ENCODE measurements around the gene AGPAT1. TPM values are rescaled to one million over a fixed set of nuclear protein-coding genes. Genes with fewer than 3 reads are reported as not detected.

AGPAT1 gene
- total and polyA plus RNA-seq, 10 donors: 13.6 to 39.7 (median 32.1) TPM

DNA sequence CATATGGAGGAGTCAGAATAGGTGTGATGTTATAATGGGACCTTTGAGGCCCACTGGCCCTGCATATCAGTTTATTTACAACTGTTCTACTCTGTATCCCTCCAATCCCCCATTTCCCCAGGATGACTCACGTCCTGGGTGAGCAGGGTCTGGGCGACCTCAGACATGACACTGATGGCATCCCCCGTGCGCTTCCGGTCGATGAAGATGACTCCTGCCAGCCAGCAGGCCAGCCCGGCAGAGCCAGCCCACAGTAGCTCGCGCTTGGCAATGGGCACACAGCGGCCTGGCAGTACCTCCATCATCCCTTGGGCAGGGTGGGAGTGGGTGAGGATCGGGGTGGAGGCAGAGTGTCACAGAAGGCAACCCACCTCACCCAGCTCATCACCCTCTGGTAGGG is 5.6 kb downstream of the AGPAT1 start:
- peaks cover 7 to 28% (median 22%) of the 10 kb centered on the region in 6 donors for H3K4me1 ChIP-seq
- peaks cover 0 to 60% (median 35%) of the 10 kb centered on the region in 6 donors for H3K36me3 ChIP-seq
- DNase-seq: peak; percentile 58
- no peak overlapping the region for H3K27ac ChIP-seq
- no peaks in the 10 kb centered on the region for H3K27me3 ChIP-seq (replicated peaks in 1 of 7)
- H3K4me3 ChIP-seq: no peak overlapping the region
- 92 to 97% (median 93%) methylated on average over 11 of the region's 11 CpGs for WGBS, 5 donors
- TF ChIP-seq, protein P1, sequence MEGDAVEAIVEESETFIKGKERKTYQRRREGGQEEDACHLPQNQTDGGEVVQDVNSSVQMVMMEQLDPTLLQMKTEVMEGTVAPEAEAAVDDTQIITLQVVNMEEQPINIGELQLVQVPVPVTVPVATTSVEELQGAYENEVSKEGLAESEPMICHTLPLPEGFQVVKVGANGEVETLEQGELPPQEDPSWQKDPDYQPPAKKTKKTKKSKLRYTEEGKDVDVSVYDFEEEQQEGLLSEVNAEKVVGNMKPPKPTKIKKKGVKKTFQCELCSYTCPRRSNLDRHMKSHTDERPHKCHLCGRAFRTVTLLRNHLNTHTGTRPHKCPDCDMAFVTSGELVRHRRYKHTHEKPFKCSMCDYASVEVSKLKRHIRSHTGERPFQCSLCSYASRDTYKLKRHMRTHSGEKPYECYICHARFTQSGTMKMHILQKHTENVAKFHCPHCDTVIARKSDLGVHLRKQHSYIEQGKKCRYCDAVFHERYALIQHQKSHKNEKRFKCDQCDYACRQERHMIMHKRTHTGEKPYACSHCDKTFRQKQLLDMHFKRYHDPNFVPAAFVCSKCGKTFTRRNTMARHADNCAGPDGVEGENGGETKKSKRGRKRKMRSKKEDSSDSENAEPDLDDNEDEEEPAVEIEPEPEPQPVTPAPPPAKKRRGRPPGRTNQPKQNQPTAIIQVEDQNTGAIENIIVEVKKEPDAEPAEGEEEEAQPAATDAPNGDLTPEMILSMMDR (IDR thresholded peaks at IDR 0.05 in 8 of 11, conservative IDR thresholded peaks at IDR 0.05 in 3 of 11): no peak
- TF ChIP-seq POLR2AphosphoS5 (IDR thresholded peaks at IDR 0.05): peak in 1 of 3 donors; percentile 57
- H3K9me3 ChIP-seq: no peaks in the 10 kb centered on the region
- intact Hi-C loops (cut with DNase I; ENCODE audit: low total_unique reads): no loop called here

DNA sequence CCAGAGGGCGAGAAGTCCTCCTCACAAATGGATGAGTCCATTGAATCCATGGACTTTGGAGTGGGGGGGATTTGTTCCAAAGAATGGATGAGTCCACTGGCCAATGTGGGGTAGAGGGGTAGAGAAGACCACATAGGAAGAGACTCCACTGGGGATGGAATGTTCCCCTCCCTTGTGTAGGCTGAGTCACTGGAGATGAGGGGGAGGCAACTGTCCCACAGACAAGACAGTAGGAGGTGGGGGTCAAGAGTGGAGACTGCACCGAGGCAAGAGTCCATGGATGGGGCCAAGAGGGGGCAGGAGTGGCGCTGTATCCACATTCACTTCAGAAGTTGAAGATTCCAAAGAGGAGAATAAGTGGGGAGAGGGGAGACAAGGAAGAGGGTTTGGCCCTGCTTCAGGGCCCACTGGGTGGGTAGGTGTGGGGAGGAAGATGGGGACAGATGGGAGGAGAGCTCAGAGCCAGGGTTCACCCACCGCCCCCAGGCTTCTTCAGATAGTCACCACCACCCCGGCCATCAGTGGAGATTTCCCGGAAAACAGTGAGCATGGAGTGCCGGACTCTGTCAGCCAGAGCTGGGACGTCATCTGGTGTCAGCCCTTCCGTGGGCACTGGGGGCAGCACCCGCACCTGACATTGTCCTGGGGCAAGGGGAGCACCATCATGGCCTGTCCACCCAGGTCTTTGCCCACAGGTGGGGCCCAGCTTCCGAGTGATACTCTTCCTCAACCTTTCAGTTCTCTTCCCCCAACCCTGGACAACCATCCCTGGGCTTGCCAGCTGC is 6.9 kb downstream of the AGPAT1 start:
- Histone ChIP-seq H3K36me3 (peaks cover 0 to 67% (median 35%) of the 10 kb centered on the region in 6 donors), H3K27ac (peak overlapping the region in 3 of 8 donors; percentile 2 to 37 (median 11))

DNA sequence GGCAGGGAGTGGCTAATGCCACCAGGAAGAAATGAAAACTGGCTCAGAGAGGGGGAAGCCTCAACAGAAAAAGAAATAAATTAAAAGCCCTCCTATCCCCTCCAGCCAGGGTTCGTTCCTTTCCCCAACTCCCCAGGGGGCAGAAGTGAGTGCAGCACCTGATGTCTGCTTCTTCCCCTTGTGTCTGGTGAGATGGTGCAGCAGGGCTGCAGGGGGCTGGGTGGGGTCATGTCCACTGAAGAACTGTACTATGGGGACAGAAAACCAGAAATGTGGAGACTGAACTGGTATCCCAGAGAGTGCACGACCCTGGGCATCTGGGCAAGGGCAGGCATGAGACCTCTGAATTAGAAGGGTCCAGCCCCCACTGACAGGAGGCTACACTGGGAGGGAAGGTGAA is 7.5 kb downstream of the AGPAT1 start:
- Histone ChIP-seq H3K27me3 (replicated peaks in 1 of 7) (no peaks in the 10 kb centered on the region), H3K36me3 (peaks cover 0 to 70% (median 35%) of the 10 kb centered on the region in 6 donors), H3K4me1 (peaks cover 0 to 10% (median 7%) of the 10 kb centered on the region in 6 donors), H3K9me3 (no peaks in the 10 kb centered on the region), H3K27ac (peak overlapping the region in 2 of 8 donors; percentile 2 to 37), H3K4me3 (no peak overlapping the region)
- 64 to 79% (median 71%) methylated on average over 2 of the region's 2 CpGs for WGBS, 5 donors
- intact Hi-C loops (cut with DNase I; ENCODE audit: low total_unique reads): no loop called here
- DNase-seq: peak; percentile 45
- TF ChIP-seq POLR2AphosphoS5 (IDR thresholded peaks at IDR 0.05) (no peak), POLR2A (IDR thresholded peaks at IDR 0.05) (no peak)
- TF ChIP-seq, protein P1 (IDR thresholded peaks at IDR 0.05 in 8 of 11, conservative IDR thresholded peaks at IDR 0.05 in 3 of 11): no peak

More for the DNA sequence above, 6.9 kb downstream of the AGPAT1 start:
- Histone ChIP-seq H3K9me3 (no peaks in the 10 kb centered on the region), H3K27me3 (replicated peaks in 1 of 7) (no peaks in the 10 kb centered on the region), H3K4me1 (peaks cover 0 to 15% (median 10%) of the 10 kb centered on the region in 6 donors), H3K4me3 (no peak overlapping the region)
- TF ChIP-seq, protein P1 (IDR thresholded peaks at IDR 0.05 in 8 of 11, conservative IDR thresholded peaks at IDR 0.05 in 3 of 11): no peak
- TF ChIP-seq POLR2AphosphoS5 (IDR thresholded peaks at IDR 0.05) (peak in 1 of 3 donors; percentile 43), POLR2A (IDR thresholded peaks at IDR 0.05) (no peak)
- intact Hi-C loops (cut with DNase I; ENCODE audit: low total_unique reads): no loop called here
- 79 to 95% (median 91%) methylated on average over 11 of the region's 11 CpGs for WGBS, 5 donors
- peak; percentile 65 for DNase-seq

DNA sequence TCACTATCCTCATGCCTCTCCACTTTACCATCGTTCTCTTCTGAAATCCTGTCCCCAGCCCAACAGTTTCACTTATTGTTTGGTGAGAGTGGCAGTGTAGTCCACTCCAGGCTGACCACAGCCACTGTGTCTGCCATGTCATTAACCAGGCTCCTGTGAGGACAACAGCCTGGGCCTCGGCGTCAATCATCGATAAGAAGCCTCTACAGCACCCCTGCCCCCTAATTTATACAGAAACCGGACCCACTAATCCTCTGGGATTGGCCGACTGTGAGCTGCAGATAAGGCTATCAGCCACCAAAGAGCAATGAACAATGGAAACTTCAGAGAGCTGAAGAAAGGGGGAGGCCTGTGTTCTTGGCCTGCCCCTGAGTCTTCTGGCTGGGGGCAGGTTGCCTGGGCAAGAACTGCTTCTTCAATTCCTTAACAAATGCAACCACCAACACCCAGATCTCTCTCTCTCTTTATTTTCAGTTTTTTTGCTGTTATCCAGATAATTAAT is 8.1 kb downstream of the AGPAT1 start:
- Histone ChIP-seq H3K4me1 (peaks cover 0 to 5% (median 2%) of the 10 kb centered on the region in 6 donors), H3K27me3 (replicated peaks in 1 of 7) (no peaks in the 10 kb centered on the region), H3K36me3 (peaks cover 0 to 76% (median 35%) of the 10 kb centered on the region in 6 donors), H3K9me3 (no peaks in the 10 kb centered on the region), H3K27ac (no peak overlapping the region), H3K4me3 (no peak overlapping the region)
- TF ChIP-seq POLR2AphosphoS5 (IDR thresholded peaks at IDR 0.05) (no peak), POLR2A (IDR thresholded peaks at IDR 0.05) (no peak)
- TF ChIP-seq, protein P1 (IDR thresholded peaks at IDR 0.05 in 8 of 11, conservative IDR thresholded peaks at IDR 0.05 in 3 of 11): no peak
- intact Hi-C loops (cut with DNase I; ENCODE audit: low total_unique reads): no loop called here
- 78 to 87% (median 84%) methylated on average over 6 of the region's 6 CpGs for WGBS, 5 donors
- peak; percentile 13 for DNase-seq

Data from spleen (tissue), 11 donors.